ENCODE results near the gene WWTR1. TPM values are rescaled to one million over a fixed set of nuclear protein-coding genes. Genes with fewer than 3 reads are reported as not detected.

The WWTR1 gene
- total and polyA plus RNA-seq, 4 donors, result 93.5 to 225 (median 131) TPM

DNA sequence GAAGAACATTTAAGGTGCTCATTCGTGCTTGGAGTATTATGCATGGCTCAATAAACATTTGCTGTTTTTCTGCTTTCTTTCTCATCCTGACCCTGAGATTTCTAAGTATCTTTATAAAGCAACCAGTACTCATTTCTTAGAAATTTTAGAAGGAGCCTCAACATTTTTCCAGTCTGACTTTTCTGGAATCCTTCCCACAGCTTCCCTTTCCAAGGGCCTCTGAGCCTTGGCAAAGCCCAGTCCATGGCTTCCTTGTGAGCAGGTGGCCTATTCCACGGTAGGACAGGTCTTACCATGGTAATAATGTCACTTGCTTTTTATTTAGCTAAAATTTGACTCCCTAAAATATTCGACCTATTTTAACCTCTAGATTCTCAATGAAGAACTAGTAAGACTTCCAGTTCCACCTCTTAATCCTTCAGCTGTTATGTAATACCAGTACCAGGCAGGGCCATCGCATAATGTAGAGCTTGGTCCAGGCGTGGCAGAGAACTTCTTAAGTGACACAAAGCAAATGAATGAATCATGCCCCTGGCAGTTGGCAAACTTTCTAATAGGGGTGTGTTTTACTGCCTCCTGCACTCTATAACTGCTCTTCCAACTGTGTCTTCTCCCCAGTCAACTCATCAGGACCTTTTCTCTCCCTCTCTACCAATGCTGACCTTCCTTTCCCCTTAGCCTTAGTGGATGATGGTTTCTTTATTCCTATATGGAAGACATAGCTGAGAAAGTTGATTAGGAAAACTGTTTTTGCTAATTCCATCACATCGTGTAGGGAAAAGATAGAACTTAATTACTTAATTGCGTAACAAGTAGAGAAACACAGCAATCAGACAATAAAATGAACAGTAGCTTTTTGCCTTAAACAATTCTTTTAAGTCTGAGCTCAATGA is 184.2 kb downstream of the WWTR1 start:
- H3K4me1 ChIP-seq (ENCODE audit: control insufficient read depth in 1 of 2, insufficient read depth in 2 of 2, low read length in 2 of 2), result peaks cover 3 to 11% of the 10 kb centered on the region in 2 donors
- 30 to 32% methylated on average over 7 of the region's 7 CpGs for WGBS, 2 donors
- H3K27me3 ChIP-seq (ENCODE audit: control insufficient read depth in 1 of 2, insufficient read depth in 2 of 2, low read length in 1 of 2), result no peaks in the 10 kb centered on the region
- H3K27ac ChIP-seq (ENCODE audit: low read depth in 1 of 2, low read length in 2 of 2), result peak overlapping the region; percentile 18 to 92
- ATAC-seq (ENCODE audit: low FRiP score) (peak; percentile 69), DNase-seq (peak in 1 of 2 donors; percentile 68)
- no peaks in the 10 kb centered on the region for H3K9me3 ChIP-seq (ENCODE audit: control insufficient read depth, low read length)
- no peak overlapping the region for H3K4me3 ChIP-seq (ENCODE audit: low read length in 2 of 2)
- intact Hi-C loops (cut with DNase I), result loop anchor here (2.0 to 10.0 kb wide), 2 partner anchors 73 to 349 kb away; partner anchors contain the start of gene HPS3 (in 1 of the 2)
- no peaks in the 10 kb centered on the region for H3K36me3 ChIP-seq (ENCODE audit: control insufficient read depth in 1 of 2, insufficient read depth in 2 of 2, low read length in 1 of 2)

DNA sequence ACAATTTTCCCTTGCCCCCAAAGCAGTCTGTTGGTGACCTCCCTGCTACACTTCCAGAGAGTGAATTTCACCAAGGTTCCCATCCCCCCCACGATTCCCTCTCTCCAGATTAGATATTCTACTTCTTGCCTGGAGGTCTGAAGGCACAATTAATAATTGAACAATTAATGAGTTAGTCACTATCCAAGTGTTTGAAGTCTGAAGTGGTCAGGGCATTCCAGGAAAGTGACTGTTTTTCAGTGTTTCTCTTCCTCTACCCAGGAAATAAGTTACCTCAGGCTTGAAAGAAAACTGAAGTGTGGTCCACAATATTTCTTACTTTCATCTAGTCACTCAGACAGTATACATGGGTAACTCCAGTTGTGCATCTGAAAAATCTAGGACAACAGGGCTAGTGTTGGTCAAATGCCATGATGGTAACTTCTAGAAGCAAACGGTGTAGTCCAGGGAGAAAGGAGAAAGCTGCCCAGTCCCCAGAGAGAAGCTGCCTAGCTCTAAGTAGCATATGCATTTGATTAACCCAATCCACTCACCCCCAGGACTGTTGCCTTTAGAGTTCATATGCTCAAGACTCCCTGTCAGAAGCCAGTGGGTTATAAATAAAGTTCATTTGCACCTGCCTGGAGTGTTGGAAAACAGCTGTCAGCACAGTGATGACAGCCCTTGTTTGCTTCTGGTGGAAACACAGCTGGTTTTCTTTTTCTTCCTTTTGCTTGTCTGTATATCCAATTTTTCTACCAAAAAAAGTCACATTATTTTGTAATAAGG is 185.6 kb downstream of the WWTR1 start:
- WGBS, 2 donors, result 28 to 39% methylated on average over 2 of the region's 2 CpGs
- no peak overlapping the region for H3K4me3 ChIP-seq (ENCODE audit: low read length in 2 of 2)
- H3K9me3 ChIP-seq (ENCODE audit: control insufficient read depth, low read length), result no peaks in the 10 kb centered on the region
- peaks cover 3 to 11% of the 10 kb centered on the region in 2 donors for H3K4me1 ChIP-seq (ENCODE audit: control insufficient read depth in 1 of 2, insufficient read depth in 2 of 2, low read length in 2 of 2)
- no peaks in the 10 kb centered on the region for H3K36me3 ChIP-seq (ENCODE audit: control insufficient read depth in 1 of 2, insufficient read depth in 2 of 2, low read length in 1 of 2)
- peak overlapping the region; percentile 33 to 91 for H3K27ac ChIP-seq (ENCODE audit: low read depth in 1 of 2, low read length in 2 of 2)
- intact Hi-C loops (cut with DNase I), result loop anchor here (2.0 to 10.0 kb wide), 2 partner anchors 71 to 347 kb away; partner anchors contain the start of gene HPS3 (in 1 of the 2)
- H3K27me3 ChIP-seq (ENCODE audit: control insufficient read depth in 1 of 2, insufficient read depth in 2 of 2, low read length in 1 of 2), result no peaks in the 10 kb centered on the region
- ATAC-seq (ENCODE audit: low FRiP score), result no peak
- no peak for DNase-seq

- H3K4me1 ChIP-seq (ENCODE audit: control insufficient read depth in 1 of 2, insufficient read depth in 2 of 2, low read length in 2 of 2), result peaks cover 7 to 14% of the 10 kb centered on the region in 2 donors
- no peaks in the 10 kb centered on the region for H3K27me3 ChIP-seq (ENCODE audit: control insufficient read depth in 1 of 2, insufficient read depth in 2 of 2, low read length in 1 of 2)
- no peak overlapping the region for H3K4me3 ChIP-seq (ENCODE audit: low read length in 2 of 2)
- H3K27ac ChIP-seq (ENCODE audit: low read depth in 1 of 2, low read length in 2 of 2), result no peak overlapping the region
- H3K9me3 ChIP-seq (ENCODE audit: control insufficient read depth, low read length), result no peaks in the 10 kb centered on the region
- DNase-seq (no peak), ATAC-seq (ENCODE audit: low FRiP score) (no peak)
- no peaks in the 10 kb centered on the region for H3K36me3 ChIP-seq (ENCODE audit: control insufficient read depth in 1 of 2, insufficient read depth in 2 of 2, low read length in 1 of 2)
- 32 to 34% methylated on average over 3 of the region's 3 CpGs for WGBS, 2 donors
- intact Hi-C loops (cut with DNase I), result loop anchor here in 1 of 2 donors (10.0 kb wide), 1 partner anchor 346 kb away; the partner anchor contains the start of gene HPS3
Measured at GRCh38 chr3:149470381-149470780, 187.4 kb downstream of the WWTR1 start.

- DNase-seq (no peak), ATAC-seq (ENCODE audit: low FRiP score) (no peak)
- WGBS, 2 donors, result 95 to 98% methylated on average over 2 of the region's 2 CpGs
- intact Hi-C loops (cut with DNase I), result no loop called here
- H3K9me3 ChIP-seq (ENCODE audit: control insufficient read depth, low read length), result no peaks in the 10 kb centered on the region
- H3K4me3 ChIP-seq (ENCODE audit: low read length in 2 of 2), result no peak overlapping the region
- H3K36me3 ChIP-seq (ENCODE audit: control insufficient read depth in 1 of 2, insufficient read depth in 2 of 2, low read length in 1 of 2), result no peaks in the 10 kb centered on the region
- H3K27me3 ChIP-seq (ENCODE audit: control insufficient read depth in 1 of 2, insufficient read depth in 2 of 2, low read length in 1 of 2), result no peaks in the 10 kb centered on the region
- peaks cover 7 to 14% of the 10 kb centered on the region in 2 donors for H3K4me1 ChIP-seq (ENCODE audit: control insufficient read depth in 1 of 2, insufficient read depth in 2 of 2, low read length in 2 of 2)
- no peak overlapping the region for H3K27ac ChIP-seq (ENCODE audit: low read depth in 1 of 2, low read length in 2 of 2)
Measured at GRCh38 chr3:149468504-149469212, 189.2 kb downstream of the WWTR1 start.

Other genes starting within 250 kb of the WWTR1 start
- gene TM4SF4, start 183.3 kb downstream of the WWTR1 start, total RNA-seq, result not detected
- gene TM4SF4, start 183.3 kb downstream of the WWTR1 start, polyA plus RNA-seq, result 10 to 100 TPM in 1 of 2 donors, under 1 TPM in 1; 0.20 to 83.4 TPM
- gene COMMD2, start 94.5 kb upstream of the WWTR1 start, total RNA-seq, result 10 to 100 TPM; 34.0 to 34.4 TPM
- gene COMMD2, start 94.5 kb upstream of the WWTR1 start, polyA plus RNA-seq, result 10 to 100 TPM; 14.9 to 20.3 TPM
- not detected for gene ANKUB1, start 134.5 kb upstream of the WWTR1 start, total RNA-seq
- gene ANKUB1, start 134.5 kb upstream of the WWTR1 start, polyA plus RNA-seq, result not detected
- gene RNF13, start 155.2 kb upstream of the WWTR1 start, total RNA-seq, result 10 to 100 TPM; 66.3 to 85.8 TPM
- gene RNF13, start 155.2 kb upstream of the WWTR1 start, polyA plus RNA-seq, result 10 to 100 TPM; 56.1 to 75.3 TPM

All from aorta (tissue), 5 donors.